ENCODE results near the gene CPNE4.
A peak's percentile ranks its signal among the peaks of the same experiment; 100 is the strongest.
"Not testable (repeated sequence)": the region's sequence is repeated elsewhere in the genome, so short reads cannot be mapped to it uniquely, and the experiment has no call there.

CPNE4 gene

DNA sequence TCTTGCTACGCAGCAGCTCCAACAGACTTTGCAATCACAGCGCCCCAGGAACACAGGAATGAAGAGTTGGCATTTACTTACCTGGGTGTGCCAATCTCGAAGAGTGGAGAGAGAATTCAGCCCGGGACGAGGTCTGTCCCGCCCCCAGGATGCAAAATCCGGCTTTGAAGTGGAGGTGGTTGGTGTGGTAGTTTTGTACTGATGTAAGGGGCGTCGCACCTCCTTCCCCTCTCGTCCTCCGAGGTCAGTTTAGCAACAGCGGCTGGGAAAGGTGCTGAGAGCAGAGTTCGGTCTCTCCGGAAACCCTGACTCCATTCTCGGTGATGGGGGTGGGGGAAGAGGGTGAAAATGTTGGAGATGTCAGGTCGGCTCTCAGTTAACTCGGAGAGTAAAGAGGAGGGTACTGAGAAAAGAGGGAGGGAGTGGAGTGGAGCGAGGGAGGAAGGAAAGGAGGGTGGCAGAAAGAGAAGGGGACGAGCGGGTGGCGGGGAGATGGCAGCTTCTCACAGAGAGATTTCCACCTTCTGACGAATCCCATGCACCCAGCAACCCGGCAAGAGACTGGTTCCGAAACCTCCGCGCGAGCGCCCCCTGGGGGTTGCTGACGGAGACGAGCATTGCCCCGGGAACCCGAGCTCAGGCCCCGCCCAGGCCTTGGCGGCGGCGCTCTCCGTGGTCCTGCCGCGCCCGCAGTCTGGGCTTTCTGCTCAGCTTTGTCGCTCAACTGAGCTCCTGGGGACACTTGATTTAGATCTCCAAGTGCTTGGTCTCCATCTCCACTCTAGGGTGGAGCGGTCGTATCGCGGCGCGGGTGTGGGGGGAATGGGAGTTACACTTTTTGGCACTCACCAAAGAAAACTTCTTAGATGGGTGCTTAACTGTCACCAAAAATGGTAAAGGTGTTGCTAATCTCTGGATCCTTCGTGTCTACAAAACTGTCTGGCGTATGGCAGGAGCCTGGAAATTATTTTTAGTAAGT, at the start of gene CPNE4:
CPNE4 (minus strand) TSS at position 529 of the 979 bp plus-strand sequence.
- peak; percentile 51 for DNase-seq (ENCODE audit: low spot score)

- DNase-seq (ENCODE audit: low spot score): no peak
Observed at GRCh38 chr3:132083583-132084279, 48.9 kb upstream of the CPNE4 start.

- no peak for DNase-seq (ENCODE audit: low spot score)
Observed at GRCh38 chr3:132083159-132083558, 48.3 kb upstream of the CPNE4 start.

GRCh38 chr3:132079147-132079546, 44.3 kb upstream of the CPNE4 start:
- DNase-seq (ENCODE audit: low spot score): no peak

DNA sequence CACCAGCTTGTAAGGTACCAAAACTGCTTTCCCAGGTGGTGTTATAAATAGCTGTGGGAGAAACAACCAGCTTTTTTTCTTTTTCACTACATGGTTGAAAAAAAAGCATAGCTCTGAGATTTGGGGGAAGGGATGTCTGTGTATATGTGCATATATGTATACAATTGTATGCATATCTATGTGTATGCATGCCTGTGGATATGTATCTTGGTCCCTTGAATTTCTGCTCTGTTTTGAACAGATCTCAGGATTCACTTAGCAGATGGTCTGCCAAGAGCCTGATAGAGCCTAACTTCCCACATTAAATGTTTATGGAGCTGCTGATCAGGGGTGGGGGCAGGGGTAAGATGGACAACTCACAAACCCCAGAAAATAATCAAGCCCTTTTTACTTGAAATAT, 39.0 kb upstream of the CPNE4 start:
- no peak for DNase-seq (ENCODE audit: low spot score)

GRCh38 chr3:132071043-132071442, 36.2 kb upstream of the CPNE4 start:
- no peak for DNase-seq (ENCODE audit: low spot score)

DNA sequence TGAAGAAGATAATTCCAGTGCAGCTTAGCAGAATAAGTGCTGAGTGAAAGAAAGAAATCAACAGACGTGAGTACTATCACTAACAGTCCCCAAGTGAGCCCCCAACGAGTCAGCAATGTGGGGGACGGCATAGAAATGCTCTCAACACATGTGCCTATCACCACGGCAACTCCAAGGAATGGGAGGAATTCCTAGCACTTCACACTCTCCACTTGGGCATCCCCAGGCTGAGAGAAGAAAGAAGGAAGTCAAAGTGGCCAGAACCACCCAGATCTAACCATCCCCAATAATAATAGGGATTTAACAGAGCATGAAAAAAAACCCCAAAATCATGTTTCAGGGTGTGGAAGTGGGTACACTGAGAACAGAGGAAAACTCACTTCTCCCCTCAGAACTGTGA, 29.3 kb upstream of the CPNE4 start:
- DNase-seq (ENCODE audit: low spot score): no peak

DNA sequence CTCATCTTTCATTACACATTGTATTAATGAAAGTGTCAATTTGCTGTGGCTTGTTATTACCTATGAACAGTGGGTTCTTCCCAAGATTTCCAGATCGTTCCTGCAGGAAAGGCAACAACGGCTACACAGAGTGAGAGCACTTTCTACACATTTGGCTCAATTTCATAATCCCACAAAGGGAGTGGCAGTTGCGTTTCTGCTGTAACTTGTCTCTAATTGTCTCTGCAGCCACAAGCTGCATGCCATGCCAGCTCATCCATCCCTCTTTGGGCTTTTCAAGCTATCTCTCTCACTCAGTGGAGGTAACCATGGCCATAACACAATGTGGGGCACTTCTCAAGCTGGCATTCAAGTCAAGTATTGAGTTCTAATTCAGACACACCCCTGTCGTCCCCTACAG, 27.7 kb upstream of the CPNE4 start:
- no peak for DNase-seq (ENCODE audit: low spot score)

GRCh38 chr3:132055872-132056271, 21.1 kb upstream of the CPNE4 start:
- no peak for DNase-seq (ENCODE audit: low spot score)

- DNase-seq (ENCODE audit: low spot score): no peak
Observed at GRCh38 chr3:132047209-132047608, 12.4 kb upstream of the CPNE4 start.

- not testable (repeated sequence) for DNase-seq (ENCODE audit: low spot score)
Observed at GRCh38 chr3:132044874-132045273, 10.1 kb upstream of the CPNE4 start.

DNA sequence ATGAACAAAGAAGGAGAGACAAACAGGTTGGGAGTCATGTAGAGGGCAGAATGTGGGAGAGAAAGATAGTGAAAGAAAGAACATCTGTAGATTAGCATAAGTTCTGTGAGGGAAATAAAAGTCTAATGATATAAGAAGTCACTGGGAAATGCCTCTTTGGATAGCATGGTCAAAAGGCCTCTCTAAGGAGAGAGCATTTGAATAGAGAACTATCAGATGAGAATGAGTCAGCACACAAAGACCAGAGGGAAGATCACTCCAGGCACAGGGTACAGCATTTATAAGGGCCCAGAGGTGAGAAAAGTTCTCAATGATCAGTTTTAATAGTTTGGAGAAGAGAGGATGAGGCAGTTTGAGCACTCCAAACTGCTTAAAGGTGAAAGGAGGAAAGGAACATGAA, 7.9 kb upstream of the CPNE4 start:
- no peak for DNase-seq (ENCODE audit: low spot score)

- DNase-seq (ENCODE audit: low spot score): peak; percentile 12
Observed at GRCh38 chr3:132038198-132038825, 3.5 kb upstream of the CPNE4 start.

- no peak for DNase-seq (ENCODE audit: low spot score)
Observed at GRCh38 chr3:132037581-132037980, 2.8 kb upstream of the CPNE4 start.

GRCh38 chr3:132037056-132037455, 2.2 kb upstream of the CPNE4 start:
- DNase-seq (ENCODE audit: low spot score): no peak

- DNase-seq (ENCODE audit: low spot score): no peak
Observed at GRCh38 chr3:132034097-132034485, 723 bp downstream of the CPNE4 start.

DNA sequence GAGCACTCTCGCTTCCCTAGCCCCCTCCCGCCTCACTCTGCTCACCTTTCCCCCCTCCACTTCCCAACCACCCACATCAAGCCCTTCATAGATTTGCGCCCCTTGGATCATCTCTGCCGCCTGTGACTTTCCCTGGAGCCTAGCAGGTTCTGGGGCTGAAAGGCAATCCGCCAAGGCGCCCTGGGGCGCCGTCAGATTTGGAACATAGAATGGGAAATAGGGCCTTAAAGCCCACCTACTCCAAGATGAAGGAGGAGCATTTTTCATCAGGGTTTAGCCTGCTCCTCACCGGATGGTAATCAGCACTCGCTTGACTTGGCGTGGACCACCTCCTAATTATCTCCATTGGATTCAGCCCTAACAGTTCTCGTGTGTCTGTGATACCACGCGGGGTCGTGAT, 1.3 kb downstream of the CPNE4 start:
- DNase-seq (ENCODE audit: low spot score): no peak

DNA sequence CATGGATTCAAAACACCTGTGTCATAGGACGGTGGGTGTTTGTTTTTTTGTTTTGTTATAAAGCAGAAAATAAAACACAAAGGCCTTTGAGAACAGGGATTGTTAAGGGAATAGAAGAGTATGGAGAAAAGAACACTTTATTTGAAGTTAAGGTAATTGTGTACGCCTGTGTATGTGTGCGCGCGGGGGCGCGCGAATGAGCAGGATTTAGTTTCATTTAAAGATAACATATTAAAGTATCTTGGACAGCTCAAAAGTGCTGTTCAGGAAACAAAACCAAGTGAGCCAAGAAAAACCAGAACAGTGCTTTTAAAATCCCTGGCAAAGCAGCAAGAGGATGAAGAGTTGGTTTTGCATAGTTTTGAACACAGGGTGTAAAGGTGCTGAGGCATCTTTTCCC, 1.9 kb downstream of the CPNE4 start:
- no peak for DNase-seq (ENCODE audit: low spot score)

DNA sequence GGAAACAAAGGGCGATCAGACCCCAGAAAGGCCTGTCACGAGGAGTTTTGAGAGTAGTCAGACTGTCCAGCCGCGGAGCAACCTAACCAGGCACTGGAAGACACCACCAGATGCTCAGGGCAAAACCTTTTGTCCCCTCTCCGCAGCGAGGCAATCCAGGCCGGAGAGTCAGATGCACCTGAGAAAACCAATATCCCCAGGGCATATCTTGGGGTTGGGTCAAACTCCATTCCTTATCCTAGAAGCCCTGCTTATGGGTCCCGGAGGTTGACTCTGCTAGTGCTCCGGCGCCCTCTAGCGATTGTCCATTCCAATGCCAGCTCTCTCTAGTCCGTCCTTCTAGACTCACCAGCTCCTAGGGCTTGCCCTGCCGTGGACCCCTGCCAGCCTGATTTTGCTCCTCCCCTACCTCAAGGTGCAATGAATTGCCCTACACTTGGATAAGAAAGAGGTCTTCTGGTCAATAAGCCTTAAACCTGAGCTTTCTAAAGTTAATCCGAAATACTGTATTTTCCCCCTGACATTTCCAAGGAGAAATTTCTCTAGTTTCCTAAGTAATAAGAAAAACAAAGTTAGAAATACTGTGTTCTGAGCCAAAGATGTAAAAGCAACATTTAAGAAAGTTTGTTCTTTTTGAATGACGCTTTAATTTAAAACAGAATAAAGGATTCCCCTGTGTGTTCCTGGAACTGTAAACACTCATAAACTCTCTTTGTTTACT, 5.5 kb downstream of the CPNE4 start:
- peak; percentile 77 for DNase-seq (ENCODE audit: low spot score)

DNA sequence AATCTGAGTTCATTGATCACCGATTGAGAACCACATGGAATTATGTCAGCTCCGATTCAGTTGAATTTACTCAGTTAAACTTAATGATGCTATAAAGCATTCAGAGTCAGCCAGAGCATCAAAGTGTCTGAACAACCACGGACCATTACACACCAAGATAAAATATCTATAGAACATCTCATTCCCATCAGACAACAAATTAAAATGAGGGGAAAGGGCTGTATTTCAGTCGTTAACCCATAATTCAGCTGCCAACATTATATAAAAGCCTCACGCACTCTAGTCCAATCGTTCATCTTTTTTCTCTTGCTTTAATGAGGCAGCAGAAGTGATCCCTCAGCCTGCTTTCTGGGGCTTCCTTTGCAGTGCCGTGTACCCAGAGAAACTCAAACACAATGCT, 11.9 kb downstream of the CPNE4 start:
- no peak for DNase-seq (ENCODE audit: low spot score)

DNA sequence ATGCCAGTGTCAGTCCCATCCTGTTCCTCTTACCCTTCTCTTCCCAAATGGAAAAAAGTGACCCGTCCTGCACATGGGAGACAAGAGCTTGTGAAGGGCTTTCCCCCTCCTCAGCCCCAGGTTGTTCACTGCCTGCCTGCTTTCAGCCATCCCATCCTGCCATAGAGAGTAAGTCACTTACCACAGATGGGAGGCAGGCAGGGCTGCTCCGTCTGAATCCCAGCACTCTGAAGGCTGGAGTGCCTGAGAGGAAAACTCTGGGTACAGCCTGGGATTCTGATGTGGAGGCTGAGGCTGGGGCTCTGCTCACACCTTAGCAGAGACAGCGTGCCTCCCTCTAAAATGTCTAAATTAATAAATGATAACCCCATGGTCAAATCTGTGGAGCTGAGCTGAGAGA, 14.8 kb downstream of the CPNE4 start:
- no peak for DNase-seq (ENCODE audit: low spot score)

DNA sequence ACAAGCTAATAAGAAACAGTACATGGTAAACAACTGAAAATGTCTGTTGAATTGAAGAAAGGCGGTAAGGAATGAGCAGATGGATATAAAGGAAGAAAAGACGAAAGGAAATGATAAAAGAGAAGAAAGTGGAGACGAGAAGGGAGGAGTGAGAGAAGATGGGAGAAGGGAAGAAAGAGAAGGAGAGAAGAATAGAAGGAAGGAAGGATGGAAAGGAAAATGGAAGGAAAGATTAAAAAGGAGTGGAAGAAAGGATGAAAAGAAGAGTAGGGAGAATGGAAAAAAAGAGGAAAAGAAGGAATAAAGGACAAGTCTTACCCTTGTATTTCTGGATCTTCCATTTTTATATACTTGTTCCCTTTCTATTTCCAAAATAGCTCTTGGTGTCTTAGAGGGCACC, 17.7 kb downstream of the CPNE4 start:
- no peak for DNase-seq (ENCODE audit: low spot score)

Data from cerebellar cortex (tissue), 1 donor.